Gastroesophageal sphincter (tissue), 4 donors: Measurements from ENCODE around the gene THSD4. TPM values are rescaled to one million over a fixed set of nuclear protein-coding genes. Genes with fewer than 3 reads are reported as not detected.
A peak's percentile ranks its signal among the peaks of the same experiment; 100 is the strongest.
"Not testable (repeated sequence)": the region's sequence is repeated elsewhere in the genome, so short reads cannot be mapped to it uniquely, and the experiment has no call there.

Experiments used
- ATAC-seq: fragments of 150-250 bp; one replicate; pipeline ENCODE4 v1.9.1; 2016; ENCODE audit warnings: mild to moderate bottlenecking, moderate library complexity
- H3K27ac ChIP-seq, 4 donors: fragments of 200-600 bp; sonication (generic) in 3 of 4; 1 replicate in 3 of 4; 2 replicates in 1 of 4; pipeline ENCODE4 v1.5.1; 2016 to 2019
- H3K27me3 ChIP-seq: fragments of 200-600 bp; sonication (generic); one replicate; pipeline ENCODE4 v1.5.1; 2019
- H3K36me3 ChIP-seq, 2 donors: fragments of 200-600 bp; sonication (generic); one replicate each; pipeline ENCODE4 v1.5.1; 2019; ENCODE audit warnings: control low read depth in 1 of 2
- H3K4me1 ChIP-seq, 3 donors: fragments of 200-600 bp; sonication (generic); 1 replicate in 2 of 3; 2 replicates in 1 of 3; pipeline ENCODE4 v1.5.1; 2016 to 2019; ENCODE audit warnings: control low read depth in 2 of 3
- H3K4me3 ChIP-seq, 2 donors: fragments of 200-600 bp; sonication (generic); one replicate each; pipeline ENCODE4 v1.5.1; 2019; ENCODE audit warnings: mild to moderate bottlenecking in 1 of 2, moderate library complexity in 1 of 2
- H3K9me3 ChIP-seq, 3 donors: fragments of 200-600 bp; sonication (generic); one replicate each; pipeline ENCODE4 v1.5.1; 2017 to 2019; ENCODE audit warnings: control low read depth in 2 of 3
- EP300 ChIP-seq: sonication (generic); formaldehyde crosslinking; IDR thresholded peaks from one replicate; pipeline ENCODE4 v1.6.1; 2017; ENCODE audit warnings: antibody characterized with exemption, mild to moderate bottlenecking
- POLR2A ChIP-seq, 2 donors: fragments of 450-650 bp; IDR thresholded peaks; one replicate each; pipeline ENCODE4 v1.6.1; 2017; ENCODE audit warnings: antibody characterized with exemption in 2 of 2, mild to moderate bottlenecking in 2 of 2, moderate library complexity in 1 of 2
- POLR2AphosphoS5 ChIP-seq: sonication (generic); formaldehyde crosslinking; IDR thresholded peaks from one replicate; pipeline ENCODE4 v1.6.1; 2017; ENCODE audit warnings: antibody characterized with exemption
- WGBS, 2 donors: methylation state at CpG; one replicate each; pipeline ENCODE4 v1.1.5; 2018; ENCODE audit warnings: low coverage in 1 of 2; 5-methylcytosine and 5-hydroxymethylcytosine counted together
- total RNA-seq, 4 donors: library from RNA; depleted of rRNA; stranded (reverse); fragments of >200 nt; gene quantifications; one replicate each; pipeline ENCODE4 v1.1.0, GENCODE V29; 2016
- TF ChIP-seq, protein P1 (sequence below), 4 experiments: fragments of 200-600 bp in 2 of 4; fragments of 450-650 bp in 2 of 4; sonication (generic) in 1 of 4; IDR thresholded peaks; one replicate each; pipeline ENCODE4 v1.5.1; 2017 to 2019; ENCODE audit warnings: antibody characterized with exemption in 4 of 4, mild to moderate bottlenecking in 2 of 4, moderate library complexity in 2 of 4

THSD4 gene
- total RNA-seq, 4 donors from 2014 or later: 4.6 to 28.5 (median 17.6) TPM

GRCh38 chr15:71364117-71364584 lies 248.9 kb downstream of the THSD4 start:
- peaks cover 0 to 6% (median 0%) of the 10 kb centered on the region in 3 donors for H3K4me1 ChIP-seq
- TF ChIP-seq EP300: no peak
- no peak for TF ChIP-seq POLR2A (IDR thresholded peaks at IDR 0.05)
- TF ChIP-seq, protein P1, sequence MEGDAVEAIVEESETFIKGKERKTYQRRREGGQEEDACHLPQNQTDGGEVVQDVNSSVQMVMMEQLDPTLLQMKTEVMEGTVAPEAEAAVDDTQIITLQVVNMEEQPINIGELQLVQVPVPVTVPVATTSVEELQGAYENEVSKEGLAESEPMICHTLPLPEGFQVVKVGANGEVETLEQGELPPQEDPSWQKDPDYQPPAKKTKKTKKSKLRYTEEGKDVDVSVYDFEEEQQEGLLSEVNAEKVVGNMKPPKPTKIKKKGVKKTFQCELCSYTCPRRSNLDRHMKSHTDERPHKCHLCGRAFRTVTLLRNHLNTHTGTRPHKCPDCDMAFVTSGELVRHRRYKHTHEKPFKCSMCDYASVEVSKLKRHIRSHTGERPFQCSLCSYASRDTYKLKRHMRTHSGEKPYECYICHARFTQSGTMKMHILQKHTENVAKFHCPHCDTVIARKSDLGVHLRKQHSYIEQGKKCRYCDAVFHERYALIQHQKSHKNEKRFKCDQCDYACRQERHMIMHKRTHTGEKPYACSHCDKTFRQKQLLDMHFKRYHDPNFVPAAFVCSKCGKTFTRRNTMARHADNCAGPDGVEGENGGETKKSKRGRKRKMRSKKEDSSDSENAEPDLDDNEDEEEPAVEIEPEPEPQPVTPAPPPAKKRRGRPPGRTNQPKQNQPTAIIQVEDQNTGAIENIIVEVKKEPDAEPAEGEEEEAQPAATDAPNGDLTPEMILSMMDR (IDR thresholded peaks at IDR 0.05): no peak
- TF ChIP-seq POLR2AphosphoS5: no peak
- no peaks in the 10 kb centered on the region for H3K27me3 ChIP-seq
- no peak overlapping the region for H3K27ac ChIP-seq
- no peaks in the 10 kb centered on the region for H3K9me3 ChIP-seq
- ATAC-seq: no peak
- WGBS, 2 donors: 95 to 96% methylated on average over 4 to 5 of the region's 5 CpGs
- H3K36me3 ChIP-seq: no peaks in the 10 kb centered on the region
- no peak overlapping the region for H3K4me3 ChIP-seq

DNA sequence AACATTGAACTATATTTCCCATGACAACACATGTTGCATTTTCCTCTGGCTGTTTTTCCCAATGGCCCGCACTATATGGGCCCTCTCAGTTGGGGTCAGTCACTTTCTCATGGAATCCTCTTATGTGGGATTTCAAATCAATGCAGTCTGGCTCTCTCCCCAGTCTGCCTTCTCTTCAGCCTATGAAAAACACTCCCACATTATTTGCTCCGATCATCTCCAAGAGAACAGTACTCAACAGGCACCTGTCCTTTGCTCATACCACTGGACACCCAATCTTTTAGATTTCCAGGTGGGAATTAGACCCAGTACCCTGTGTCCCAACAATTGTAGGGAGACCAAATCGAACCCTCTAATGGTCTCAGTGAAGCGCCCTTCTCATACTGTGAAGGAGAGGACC lies 251.3 kb downstream of the THSD4 start:
- WGBS, 2 donors: 90 to 96% methylated on average over 4 of the region's 4 CpGs
- ATAC-seq: no peak

DNA sequence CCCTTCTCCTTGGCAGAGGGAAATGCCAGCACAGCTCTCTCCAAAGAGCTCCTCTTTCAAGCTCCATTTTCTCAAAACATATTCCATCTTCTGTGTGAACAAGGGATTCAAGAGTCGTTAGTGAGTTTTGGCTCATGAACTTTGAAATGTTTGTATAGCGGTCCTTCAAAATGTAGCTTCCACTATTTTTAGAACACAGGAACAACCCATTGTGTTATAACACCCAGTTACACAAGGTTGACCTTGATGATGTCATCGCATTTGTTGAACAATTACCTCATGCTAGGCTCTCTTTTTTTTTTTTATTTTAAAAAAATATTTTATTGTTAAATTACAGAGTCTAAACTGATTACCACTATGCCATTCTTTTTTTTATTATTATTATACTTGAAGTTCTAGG lies 251.7 kb downstream of the THSD4 start:
- TF ChIP-seq POLR2AphosphoS5: no peak
- TF ChIP-seq POLR2A (IDR thresholded peaks at IDR 0.05): no peak
- TF ChIP-seq, protein P1 (IDR thresholded peaks at IDR 0.05): no peak
- Histone ChIP-seq H3K27me3 (no peaks in the 10 kb centered on the region), H3K36me3 (no peaks in the 10 kb centered on the region), H3K4me3 (no peak overlapping the region), H3K4me1 (peaks cover 0 to 6% (median 0%) of the 10 kb centered on the region in 3 donors), H3K27ac (peak overlapping the region in 2 of 4 donors; percentile 24 to 44), H3K9me3 (no peaks in the 10 kb centered on the region)
- WGBS, 2 donors: 56 to 71% methylated on average over 1 to 3 of the region's 3 CpGs
- peak; percentile 51 for ATAC-seq

More for the DNA sequence above, 251.3 kb downstream of the THSD4 start:
- peak overlapping the region in 2 of 4 donors; percentile 24 to 44 for H3K27ac ChIP-seq
- no peaks in the 10 kb centered on the region for H3K27me3 ChIP-seq
- H3K4me3 ChIP-seq: no peak overlapping the region
- TF ChIP-seq, protein P1 (IDR thresholded peaks at IDR 0.05): no peak
- TF ChIP-seq POLR2A (IDR thresholded peaks at IDR 0.05) (no peak), POLR2AphosphoS5 (no peak), EP300 (no peak)
- H3K36me3 ChIP-seq: no peaks in the 10 kb centered on the region
- peaks cover 0 to 6% (median 0%) of the 10 kb centered on the region in 3 donors for H3K4me1 ChIP-seq
- no peaks in the 10 kb centered on the region for H3K9me3 ChIP-seq

DNA sequence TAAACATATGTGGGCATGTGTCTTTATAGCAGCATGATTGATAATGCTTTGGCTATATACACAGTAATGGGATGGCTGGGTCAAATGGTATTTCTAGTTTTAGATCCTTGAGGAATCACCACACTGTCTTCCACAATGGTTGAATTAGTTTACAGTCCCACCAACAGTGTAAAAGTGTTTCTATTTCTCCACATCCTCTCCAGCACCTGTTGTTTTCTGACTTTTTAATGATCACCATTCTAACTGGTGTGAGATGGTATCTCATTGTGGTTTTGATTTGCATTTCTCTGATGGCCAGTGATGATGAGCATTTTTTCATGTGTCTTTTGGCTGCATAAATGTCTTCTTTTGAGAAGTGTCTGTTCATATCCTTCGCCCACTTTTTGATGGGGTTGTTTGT lies 252.5 kb downstream of the THSD4 start:
- WGBS, 2 donors: no CpG with 5 or more reads among the region's 1 CpG

DNA sequence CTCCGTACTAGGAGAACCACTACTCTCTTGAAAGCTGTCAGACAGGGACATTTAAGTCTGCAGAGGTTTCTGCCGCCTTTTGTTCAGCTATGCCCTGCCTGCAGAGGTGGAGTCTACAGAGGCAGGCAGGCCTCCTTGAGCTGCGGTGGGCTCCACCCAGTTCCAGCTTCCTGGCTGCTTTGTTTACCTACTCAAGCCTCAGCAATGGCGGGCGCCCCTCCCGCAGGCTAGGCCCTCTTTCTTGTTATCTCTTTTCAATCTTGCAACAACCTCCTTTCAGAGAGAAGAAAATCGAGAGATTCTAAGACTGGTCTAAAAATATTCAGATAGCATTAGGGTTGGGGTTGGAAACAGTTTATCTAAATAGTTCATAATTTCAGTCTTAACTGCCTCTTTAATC lies 257.5 kb downstream of the THSD4 start:
- not testable (repeated sequence) for ATAC-seq, H3K9me3 ChIP-seq, H3K36me3 ChIP-seq, H3K27me3 ChIP-seq, H3K4me3 ChIP-seq, H3K27ac ChIP-seq
- peaks cover 0 to 32% (median 5%) of the 10 kb centered on the region in 3 donors for H3K4me1 ChIP-seq
- WGBS, 2 donors: 61 to 81% methylated on average over 5 to 7 of the region's 7 CpGs

More for the DNA sequence above, 252.5 kb downstream of the THSD4 start:
- not testable (repeated sequence) for H3K4me3 ChIP-seq, H3K4me1 ChIP-seq, H3K27me3 ChIP-seq, H3K27ac ChIP-seq, H3K36me3 ChIP-seq, ATAC-seq, H3K9me3 ChIP-seq

DNA sequence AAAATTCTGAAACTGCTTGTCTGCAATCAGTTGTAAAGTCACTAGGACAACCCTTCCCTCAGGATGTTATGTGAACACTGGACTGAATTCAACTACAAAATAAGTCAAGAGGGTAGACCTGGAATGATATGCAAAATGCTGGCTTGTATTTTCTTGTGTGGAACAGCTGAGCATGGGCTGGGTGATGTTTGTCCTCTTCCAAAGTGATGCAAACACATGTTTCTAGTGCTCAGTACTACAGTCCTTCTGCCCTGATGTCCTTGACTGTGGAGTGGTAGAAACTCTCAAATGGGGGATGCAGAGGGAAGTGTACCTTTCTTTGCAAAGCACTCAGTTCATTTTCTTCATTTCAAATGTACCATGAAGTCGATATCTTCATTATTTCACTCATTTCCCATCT lies 258.6 kb downstream of the THSD4 start:
- Histone ChIP-seq H3K4me3 (no peak overlapping the region), H3K4me1 (peaks cover 0 to 32% (median 5%) of the 10 kb centered on the region in 3 donors), H3K9me3 (no peaks in the 10 kb centered on the region), H3K36me3 (no peaks in the 10 kb centered on the region), H3K27ac (peak overlapping the region in 1 of 4 donors; percentile 37), H3K27me3 (no peaks in the 10 kb centered on the region)
- ATAC-seq: no peak
- 38% methylated on average over 1 of the region's 1 CpG; no CpG with 5 or more reads in 1 of the 2 donors for WGBS, 2 donors
- TF ChIP-seq EP300 (no peak), POLR2AphosphoS5 (no peak), POLR2A (IDR thresholded peaks at IDR 0.05) (no peak)
- TF ChIP-seq, protein P1 (IDR thresholded peaks at IDR 0.05): no peak
